Limb (tissue), 2 donors: ENCODE measurements around the gene SKOR1.
A peak's percentile ranks its signal among the peaks of the same experiment; 100 is the strongest.

Experiments used
- DNase-seq, 2 donors: peaks; one replicate each; pipeline ENCODE4 v3.0.0-alpha.2; 2016; ENCODE audit errors: extremely low spot score in 2 of 2

SKOR1 gene

DNA sequence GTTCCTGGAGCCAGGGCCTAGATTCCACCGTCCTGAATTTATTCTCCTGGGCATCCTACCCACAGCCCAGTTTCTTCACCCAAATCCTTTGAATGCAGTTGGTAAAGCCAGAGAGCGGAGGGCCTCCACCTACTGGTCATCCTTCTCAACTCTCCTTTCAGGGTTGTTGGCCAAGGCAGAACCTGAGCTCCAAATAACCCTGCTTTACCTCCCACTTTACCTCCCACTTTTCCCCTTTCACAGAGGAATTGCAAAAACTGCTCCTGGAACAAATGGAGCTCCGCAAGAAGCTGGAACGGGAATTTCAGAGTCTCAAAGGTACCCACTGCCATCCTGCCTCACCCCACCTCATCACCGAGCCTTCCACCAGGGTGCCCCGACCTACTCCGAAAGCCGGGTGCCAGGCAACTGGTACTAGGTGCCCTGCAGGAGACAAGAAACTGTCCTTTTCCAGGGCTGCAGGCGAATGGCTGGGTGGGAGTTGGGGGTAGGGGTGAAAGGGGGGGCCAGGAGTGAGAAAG lies 6.8 kb downstream of the SKOR1 start:
- peak in 1 of 2 donors; percentile 47 for DNase-seq

DNA sequence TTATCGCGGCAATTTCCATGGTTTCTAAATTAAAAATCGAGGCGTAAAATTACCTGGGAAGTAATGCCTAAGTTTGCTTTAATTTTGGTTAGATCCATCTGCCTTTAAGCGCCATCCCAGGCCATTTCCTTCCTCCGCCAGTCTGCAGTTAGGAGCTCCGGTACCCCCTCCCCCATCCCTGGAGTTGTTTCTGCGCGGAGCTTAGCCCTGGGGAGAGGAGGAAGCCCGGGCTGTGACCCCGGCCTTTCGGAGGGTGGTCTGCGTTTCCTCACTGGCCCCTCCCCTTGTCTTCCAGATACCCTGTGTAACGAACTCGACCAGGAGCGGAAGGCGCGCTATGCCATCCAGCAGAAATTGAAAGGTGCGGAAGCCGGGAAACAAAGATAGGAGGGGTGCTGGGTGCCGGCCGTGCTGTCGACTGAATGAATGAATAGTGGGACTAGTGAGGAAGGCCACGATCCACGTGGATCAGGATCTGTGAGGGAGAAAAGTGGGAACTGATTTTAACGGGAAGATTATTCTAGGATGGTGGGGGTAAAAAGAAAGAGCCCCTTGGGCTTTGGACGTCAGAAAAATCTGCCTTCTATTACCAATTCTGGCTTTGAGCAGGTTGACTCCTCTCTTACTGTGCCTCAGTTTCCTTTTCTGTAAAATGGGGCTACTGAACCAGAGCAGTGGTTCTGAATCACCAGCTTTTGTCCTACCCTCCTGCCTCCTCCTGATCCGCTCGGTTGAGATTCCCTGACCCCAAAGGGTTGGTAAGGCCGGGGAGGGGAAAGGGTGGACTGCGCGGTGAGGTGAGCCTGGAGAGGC lies 7.8 kb downstream of the SKOR1 start:
- DNase-seq, result peak in 1 of 2 donors; percentile 62

DNA sequence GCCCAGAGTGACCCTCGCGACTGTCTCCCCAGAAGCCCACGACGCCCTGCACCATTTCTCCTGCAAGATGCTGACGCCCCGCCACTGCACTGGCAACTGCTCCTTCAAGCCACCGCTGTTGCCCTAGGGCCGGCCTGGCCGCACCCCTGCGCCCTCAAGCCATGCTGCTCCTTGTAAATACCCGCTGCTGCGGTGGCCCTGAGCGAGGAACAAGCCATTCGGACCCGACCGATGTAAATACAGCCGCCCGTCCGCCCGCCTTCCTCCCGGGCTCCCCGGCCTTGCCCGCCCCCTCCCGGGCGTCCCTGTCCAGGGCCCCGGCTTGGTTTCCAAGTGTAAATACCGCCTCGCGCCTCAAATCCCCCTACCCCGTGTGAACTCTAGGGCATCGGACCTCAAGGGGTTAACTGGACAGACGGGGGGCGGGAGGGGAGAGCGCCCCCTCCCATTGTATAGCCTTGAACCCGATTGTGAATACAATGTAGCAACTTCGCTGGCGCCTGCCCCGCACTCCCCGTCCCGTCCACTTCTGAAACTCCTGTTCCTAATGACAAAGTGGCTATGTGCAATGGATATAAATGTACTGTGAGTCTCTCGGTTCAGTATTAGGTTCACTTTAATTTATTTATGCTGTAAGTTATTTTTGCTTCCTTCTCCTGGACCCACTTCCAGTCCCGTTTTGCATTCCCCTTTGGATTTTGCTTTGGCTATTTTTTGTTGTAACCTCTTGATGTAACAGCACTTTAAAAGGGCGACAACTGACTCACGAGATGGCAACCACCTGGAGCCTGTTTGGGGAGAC lies 8.6 kb downstream of the SKOR1 start:
- peak in 1 of 2 donors; percentile 73 for DNase-seq

DNA sequence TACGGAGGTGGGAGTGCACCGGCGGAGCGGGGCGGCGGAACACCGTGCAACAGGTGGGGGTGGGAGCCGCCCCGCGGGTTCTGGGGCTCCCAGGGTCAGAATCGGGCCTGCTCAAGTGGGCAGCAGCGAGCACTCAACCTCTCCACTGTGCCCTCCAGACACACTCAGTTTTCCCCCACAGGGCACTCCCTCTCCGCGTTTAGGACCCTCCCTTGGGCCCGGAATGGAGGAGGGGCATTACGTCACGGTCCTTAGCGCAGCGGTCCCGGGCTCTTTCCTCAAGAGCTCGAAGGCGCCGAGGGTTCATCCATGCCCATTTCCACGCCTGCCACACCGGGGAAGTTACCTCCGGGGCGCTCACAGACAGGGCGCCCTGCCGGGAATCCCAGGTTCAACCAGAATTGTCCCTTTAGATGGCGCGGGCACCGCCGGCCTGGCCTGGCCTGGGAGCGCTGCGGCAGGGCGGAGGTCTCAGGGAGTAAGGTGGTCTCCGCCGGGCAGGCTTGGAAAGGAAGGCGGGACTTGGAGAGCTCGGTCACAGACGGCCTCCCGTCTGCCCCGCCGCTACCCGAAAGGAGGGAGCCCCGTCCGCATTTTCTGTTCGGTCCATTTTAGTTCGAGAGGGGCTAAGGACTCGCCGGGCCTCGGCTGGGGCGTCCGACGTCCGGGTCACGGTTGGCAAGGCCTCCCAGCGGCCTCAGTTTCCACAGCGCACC lies 9.4 kb downstream of the SKOR1 start:
- DNase-seq, result peak in 1 of 2 donors; percentile 62

DNA sequence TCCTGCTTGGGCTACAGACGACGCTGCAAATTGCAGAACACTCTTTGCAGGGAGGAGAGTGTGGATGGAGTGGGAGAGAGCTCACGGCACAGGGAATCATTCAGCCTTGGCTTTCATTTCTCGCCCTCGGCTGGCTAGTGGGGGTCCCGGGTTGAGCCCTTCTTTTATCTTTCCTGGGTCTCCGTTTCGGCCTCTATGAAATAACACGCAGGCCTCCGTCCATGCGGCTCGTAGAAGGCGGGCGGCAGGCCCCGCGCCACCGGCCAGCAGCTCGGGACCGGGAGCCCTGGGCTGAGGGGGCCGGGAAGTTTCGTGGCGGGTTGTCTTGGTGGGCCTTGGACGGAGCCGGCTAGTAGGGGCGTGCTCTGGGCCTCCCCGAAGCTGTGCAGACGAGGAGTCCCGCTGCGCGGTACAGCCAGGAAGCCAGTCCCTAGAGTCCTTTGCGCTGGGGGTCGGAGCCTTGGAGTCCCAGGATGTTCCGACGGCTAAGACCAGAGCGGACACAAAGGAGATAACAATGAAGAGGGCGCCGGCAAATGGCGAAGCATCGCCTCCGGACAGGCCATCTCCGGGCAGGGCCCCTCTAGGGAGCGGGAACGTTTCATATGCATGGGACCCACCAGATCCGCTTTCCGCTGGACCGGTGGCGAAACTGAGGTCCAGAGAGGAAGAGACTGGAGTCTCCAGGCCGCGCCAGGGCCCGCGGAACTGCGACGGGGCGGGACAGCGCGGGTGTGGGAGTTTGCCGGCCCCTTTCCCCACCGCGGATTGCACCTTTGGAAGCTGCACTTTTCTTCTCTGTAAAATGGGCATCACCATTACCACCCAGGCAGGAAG lies 10.2 kb downstream of the SKOR1 start:
- DNase-seq, result peak in 1 of 2 donors; percentile 63

DNA sequence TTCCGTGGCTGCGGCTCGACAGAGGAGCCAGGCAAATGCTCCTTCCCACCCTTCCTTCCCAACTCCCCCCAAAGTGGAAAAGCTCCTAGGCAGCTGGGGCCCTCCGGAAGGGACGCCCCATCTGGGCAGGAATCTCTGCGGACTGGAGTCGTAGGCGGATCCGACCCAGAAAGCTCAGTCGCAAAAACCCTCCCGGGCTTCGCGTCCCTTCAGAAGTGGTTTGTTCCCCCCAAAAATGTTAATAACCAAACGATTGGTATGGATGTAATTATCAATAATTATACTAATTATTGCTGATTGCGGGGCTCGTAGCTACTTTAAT lies 10.8 kb downstream of the SKOR1 start:
- no peak for DNase-seq

DNA sequence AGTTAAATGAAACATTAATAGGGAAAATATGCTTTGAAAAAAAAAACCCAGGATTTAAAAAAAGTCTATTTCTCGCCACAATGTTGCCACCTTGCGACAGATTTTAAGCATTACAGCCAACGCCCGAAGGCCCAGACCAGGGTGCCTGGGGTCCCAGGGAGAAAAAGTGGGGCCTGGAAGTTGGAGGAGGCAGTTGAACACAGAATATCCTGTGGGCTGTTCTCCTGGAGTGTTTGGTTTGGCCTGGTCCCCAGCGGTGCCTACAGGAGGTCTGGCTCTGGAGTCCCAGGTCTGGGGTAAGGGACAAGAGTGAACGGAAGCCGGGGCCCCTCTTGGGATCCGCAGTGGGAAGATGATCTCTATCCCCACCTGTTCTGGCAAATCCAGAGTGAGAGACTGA lies 11.2 kb downstream of the SKOR1 start:
- peak in 1 of 2 donors; percentile 72 for DNase-seq

DNA sequence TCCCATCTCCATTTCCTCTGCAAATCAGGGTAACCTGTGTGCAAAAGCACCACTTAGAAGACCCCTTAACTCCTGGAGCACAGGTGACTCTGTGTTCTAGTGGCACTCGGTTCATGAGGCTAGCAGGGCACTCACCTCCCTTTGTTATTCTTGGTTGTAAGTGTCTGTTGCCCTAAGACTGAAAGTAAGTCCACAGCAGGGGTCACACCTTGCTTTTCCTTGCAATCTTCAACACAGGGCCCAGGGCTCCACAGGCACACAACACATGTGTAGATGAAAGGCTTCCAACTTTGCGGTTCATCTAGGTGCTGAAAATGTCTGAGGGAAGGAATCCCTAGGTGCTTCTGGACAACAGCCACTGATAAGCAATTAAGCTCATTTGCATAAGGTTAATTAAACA lies 11.6 kb downstream of the SKOR1 start:
- peak in 1 of 2 donors; percentile 27 for DNase-seq

DNA sequence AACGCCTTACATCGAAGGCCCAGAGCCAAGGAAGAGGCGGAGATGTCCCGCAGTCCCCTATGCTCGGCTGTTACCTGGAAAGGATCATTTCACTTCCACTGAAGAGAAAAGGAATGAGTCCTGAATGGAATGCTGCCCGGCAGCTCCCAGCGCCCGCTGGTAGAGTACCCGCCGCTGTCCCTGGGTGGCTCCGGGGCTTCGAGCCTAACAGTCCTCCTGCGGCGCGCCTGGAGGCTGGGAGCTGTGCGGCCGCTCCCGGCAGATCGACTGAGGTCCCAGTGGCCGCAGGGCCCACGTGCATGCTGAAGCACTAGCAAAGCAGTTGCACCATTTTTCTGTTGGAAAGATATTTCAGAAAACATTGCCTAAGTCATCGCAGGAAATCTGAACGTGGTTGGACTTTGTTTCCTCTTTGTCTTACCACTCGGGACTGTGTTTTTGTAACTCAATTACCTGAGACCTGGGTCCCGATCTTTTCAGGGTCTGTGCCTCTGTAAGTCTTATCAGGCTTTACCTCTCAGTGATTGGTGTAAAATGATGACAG lies 13.6 kb downstream of the SKOR1 start:
- peak in 1 of 2 donors; percentile 73 for DNase-seq

DNA sequence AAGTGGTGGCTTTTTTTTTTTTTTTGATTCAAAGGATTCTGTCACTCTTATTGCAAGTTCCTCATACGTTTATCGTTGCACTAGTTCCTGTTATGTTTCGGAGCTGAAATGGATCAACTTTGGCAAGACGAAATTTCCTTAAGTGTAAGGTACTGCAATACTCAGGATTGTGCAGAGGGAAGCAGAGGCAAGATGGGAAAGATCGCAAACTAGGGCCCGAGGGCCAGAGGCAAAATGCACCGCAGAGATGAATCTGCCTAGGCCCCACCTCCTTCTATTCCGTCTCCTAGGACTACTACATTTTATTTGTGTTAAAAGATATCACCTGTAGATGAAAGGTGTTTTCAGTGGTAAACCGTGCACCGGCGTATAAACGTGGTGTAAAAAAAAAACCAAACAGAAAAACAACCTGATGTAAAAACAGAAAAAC lies 14.2 kb downstream of the SKOR1 start:
- peak in 1 of 2 donors; percentile 51 for DNase-seq

DNA sequence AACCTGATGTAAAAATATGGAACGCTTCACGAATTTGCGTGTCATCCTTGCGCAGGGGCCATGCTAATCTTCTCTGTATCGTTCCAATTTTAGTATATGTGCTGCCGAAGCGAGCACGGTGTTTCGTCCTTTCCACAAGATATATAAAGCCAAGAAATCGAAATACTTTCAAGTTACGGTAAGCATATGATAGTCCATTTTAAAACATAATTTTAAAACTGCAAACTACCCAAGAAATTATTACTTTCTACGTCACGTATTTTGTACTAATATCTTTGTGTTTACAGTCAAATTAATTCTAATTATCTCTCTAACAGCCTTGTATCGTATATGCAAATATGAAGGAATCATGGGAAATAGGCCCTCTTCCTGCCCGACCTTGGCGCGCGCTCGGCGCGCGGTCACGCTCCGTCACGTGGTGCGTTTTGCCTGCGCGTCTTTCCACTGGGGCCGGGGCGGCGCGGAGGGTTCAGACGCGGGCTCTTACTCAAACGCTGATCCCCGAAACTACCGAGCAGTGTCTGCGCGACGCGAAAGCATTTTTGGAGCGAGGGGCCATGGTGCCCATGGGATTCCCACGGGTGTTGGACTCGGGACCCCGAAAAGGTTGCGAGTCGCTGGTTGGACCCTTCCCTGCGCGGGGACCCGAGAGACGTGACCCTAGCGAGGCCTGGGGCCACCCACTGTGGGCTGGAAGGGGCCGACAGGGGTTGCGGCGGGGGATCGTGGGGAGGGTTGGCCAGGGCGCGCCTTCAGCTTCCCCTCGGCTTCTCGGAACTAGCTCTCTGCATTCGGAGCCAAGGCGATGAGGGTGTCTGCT lies 14.8 kb downstream of the SKOR1 start, which contains the start of gene RNU6-1:
Gene RNU6-1 (minus strand): TSS at position 117 of the 820 bp plus-strand sequence.
- DNase-seq, result peak; percentile 97 to 98

DNA sequence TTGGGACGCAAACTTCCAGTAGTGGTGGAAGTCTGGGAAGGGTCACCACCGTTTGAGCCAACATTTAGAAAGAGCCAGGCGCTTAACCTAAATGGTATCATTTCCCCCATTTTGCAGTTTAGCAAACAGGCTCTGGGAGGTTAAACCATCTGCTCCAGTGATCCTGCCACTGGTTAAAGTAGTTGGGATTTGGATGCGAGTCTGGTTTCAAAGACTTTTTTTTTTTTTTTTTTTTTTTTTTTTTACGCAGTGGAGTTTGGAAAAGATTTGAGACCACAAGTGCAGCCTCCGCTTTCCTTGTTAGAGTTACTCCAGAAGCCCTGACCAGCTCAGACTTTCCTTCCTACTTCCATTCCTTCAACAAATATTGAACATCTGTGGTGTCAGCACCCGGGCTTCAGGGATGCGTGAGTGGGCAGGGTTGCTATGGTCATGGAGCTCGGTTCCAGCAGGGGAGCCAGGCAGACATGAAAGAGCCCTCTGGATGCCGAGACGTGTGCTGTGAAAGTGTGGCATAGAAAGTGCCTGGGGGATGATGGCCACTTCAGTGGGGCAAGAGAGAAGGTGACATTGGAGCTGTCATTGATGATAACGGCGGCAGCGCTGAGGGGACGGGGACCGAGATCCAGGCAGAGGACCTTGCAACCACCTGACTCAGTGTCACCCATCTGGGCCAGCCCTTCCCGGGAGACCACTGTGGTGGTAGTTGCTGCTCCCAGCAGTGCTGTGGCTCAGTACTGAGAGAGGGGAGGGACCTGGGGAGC lies 15.6 kb downstream of the SKOR1 start:
- peak in 1 of 2 donors; percentile 59 for DNase-seq

DNA sequence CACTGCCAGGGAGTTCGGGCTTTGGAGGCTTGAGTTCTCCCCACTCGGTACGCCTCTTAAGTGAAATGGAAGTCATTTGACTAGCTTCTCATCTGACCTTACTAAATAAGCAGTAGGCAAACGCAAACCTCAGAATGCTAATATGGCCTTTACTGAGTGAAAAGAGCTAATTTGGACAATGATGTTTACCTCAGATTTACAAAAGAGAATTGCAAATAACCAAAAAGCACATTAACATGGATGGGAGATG lies 16.1 kb downstream of the SKOR1 start:
- DNase-seq, result no peak

DNA sequence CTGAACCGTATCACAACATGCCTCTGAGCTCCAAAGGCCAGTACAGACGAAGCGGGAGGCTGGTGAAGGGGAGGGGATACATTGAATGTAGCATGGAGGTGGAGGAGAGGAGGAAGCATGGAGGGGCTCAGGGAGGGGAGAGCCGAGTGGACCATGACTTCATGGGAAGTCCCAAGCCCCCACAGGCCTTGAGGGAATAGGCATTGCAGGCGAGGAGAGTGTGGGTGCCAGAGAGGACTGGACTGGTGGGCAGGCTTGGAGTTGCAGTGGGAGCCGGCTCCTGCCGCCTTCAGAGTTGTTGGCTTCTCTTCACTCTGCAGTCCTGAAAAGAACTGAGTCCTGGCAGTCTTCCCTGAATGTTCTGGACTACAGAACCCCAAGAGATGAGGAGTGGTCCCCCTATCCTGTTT lies 17.8 kb downstream of the SKOR1 start:
- no peak for DNase-seq

DNA sequence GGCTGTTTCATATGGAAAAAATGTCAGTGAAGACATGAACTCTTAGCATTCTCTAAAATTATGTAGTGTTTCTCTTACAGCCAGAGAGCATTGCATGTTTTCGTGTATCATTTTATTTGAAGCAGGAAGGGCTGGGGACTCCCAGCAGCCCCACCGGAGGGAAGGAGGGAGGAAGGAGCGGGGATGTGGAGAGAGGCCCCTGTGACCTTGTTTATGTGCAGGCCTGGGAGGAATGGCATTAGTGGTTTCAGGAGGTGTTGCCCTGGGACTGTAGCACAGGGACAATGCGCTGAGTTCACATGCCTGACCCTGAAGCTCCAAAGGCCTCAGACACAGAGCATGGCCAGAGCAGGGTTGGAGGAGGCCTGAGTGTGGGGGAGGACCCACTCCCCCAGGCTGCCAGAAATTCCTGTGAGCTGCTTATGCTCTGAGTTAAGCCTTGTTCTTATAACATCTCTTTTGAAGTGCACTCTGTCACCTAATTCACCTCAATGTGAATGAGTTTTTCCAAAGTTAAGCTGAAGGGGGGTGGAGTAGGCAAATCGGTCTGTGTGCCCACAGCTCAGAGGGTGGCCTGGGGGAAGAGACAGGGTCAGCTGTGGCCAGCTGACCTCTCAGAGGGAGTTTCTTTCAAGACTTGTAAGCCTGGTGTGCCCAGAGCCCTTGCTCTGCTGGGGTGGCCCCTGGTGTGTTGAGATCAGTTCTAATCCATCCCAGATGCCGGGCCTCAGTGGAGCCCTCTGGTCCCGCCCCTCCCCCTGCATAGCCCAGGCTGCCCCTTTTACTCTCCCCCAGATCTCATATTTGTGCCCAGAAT lies 18.5 kb downstream of the SKOR1 start:
- peak in 1 of 2 donors; percentile 42 for DNase-seq

DNA sequence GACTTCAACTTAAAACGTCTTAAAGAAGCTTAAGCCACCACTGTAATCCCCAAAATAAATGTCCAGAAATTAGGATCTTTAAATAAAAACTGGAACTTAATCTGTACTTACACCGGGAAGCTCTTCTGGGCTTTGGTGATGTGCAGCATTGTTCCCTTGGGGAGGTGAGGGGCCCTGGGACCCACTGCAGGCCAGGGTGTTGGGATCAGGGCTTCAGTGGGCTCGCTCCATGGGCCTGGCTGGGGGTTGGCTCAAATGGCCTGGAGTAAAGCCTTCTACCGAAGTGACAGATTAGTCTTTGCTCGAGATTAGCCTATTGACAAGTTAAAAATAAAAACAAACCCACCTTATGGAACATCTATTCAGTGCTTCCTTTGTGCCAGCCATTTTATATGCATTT lies 20.7 kb downstream of the SKOR1 start:
- no peak for DNase-seq

DNA sequence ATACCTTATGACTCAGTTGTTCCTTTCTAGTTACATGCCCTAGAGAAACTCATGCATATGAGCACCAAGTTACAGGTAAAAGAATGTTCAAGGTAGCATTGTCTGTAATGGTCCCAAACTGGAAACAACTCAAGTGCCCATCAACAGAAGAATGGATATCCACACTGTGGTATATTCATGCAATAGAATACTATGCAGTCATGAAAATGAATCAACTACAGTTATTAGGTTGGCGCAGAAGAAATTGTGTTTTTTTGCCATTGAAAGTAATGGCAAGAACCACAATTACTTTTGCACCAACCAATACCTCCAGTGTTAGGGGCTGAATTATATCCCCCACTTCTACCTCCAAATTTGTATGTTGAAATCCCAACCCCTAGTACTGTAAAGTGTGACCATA lies 24.2 kb downstream of the SKOR1 start:
- no peak for DNase-seq

DNA sequence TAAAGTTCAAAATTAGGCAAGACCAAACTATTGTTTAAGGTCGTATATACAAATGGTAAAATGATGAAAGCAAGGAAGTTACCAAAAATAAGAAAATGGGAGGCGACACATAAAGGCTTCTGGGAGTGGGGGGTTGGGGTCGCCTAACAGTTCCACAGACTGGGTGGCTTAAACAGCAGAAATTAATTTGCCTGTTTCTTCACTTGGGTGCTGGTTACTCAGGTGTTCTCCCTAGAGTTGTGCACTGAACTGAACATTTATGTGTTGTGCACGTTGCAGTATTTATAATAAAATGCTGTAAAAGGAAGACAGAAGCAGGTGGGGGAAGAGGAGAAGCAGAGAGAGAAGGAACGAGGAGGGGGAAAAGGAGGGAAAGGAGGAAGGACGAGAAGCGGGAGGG lies 25.0 kb downstream of the SKOR1 start:
- no peak for DNase-seq
